ENCODE results near the gene CD248.

The CD248 gene

GRCh38 chr11:66349084-66349386 lies 32.2 kb upstream of the CD248 start:
- H3K27me3 ChIP-seq (ENCODE audit: insufficient read depth, low read length) = peaks cover 9% of the 10 kb centered on the region; the same call in 1 of the 2 replicates
- H3K36me3 ChIP-seq (ENCODE audit: insufficient read depth, low read depth, low read length) = peaks cover 5% of the 10 kb centered on the region; the same call in 1 of the 2 replicates
- no peak overlapping the region for H3K4me3 ChIP-seq (ENCODE audit: low read length)
- H3K9ac ChIP-seq (ENCODE audit: low read depth, low read length) = no peak overlapping the region
- H3K9me3 ChIP-seq (ENCODE audit: insufficient read depth, low read depth, low read length) = no peaks in the 10 kb centered on the region
- peaks cover 4% of the 10 kb centered on the region; the same call in 1 of the 2 replicates for H3K4me1 ChIP-seq (ENCODE audit: insufficient read depth, low read length)
- no peak overlapping the region for H3K27ac ChIP-seq (ENCODE audit: low read length)

DNA sequence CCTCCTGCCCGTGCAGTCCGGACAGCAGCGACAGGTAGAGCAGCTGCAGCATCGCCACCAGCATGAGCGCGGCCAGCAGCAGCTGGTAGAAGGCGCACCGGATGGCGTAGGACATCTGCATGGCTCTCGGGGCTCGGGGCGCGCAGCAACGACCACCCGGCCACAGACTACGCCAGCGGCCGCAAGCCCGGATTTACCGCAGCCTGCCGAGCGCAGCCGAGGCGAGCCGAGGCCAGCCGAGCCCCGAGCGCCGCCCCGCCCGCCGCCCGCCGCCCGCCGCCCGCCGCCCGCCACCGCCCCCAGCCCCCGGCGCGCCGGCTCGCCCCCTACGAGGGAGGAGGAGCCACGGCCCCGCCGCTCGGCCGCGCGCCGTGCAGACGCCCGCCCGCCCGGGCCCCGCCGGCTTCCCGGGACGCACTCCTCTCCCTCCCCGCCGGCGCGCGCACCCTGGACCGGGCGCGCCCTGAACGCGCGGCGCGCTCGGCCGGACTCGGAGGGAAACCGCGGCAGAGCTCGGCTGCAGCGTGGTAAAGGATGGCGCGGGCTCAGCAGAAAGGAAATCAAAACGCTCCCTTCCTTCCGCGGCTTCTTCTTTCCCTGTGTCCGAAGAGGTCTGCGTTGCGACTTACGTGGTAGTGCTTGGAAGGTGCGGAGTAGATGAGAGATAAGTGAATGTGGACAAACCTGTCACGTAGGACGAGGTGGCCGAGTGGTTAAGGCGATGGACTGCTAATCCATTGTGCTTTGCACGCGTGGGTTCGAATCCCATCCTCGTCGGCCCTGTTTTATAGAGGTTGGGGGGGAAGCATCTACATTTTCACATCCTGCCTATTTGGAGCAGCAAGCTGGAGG lies 30.8 kb upstream of the CD248 start, which contains the start of gene B4GAT1:
TSS of gene B4GAT1 (minus strand) at position 205 of the 852 bp plus-strand sequence. CDS start at position 121, 84 bp downstream.
- no peak within 1 kb of the TSS for H3K27ac ChIP-seq (ENCODE audit: low read length)
- peak within 1 kb of the TSS; percentile 97 for H3K4me3 ChIP-seq (ENCODE audit: low read length)
- no peaks in the 10 kb centered on the region for H3K9me3 ChIP-seq (ENCODE audit: insufficient read depth, low read depth, low read length)
- no peaks in the 10 kb centered on the region for H3K36me3 ChIP-seq (ENCODE audit: insufficient read depth, low read depth, low read length)
- H3K9ac ChIP-seq (ENCODE audit: low read depth, low read length) = peak within 1 kb of the TSS; percentile 92
- peaks cover 9% of the 10 kb centered on the region; the same call in 1 of the 2 replicates for H3K27me3 ChIP-seq (ENCODE audit: insufficient read depth, low read length)
- peaks cover 5% of the 10 kb centered on the region; the same call in 1 of the 2 replicates for H3K4me1 ChIP-seq (ENCODE audit: insufficient read depth, low read length)

DNA sequence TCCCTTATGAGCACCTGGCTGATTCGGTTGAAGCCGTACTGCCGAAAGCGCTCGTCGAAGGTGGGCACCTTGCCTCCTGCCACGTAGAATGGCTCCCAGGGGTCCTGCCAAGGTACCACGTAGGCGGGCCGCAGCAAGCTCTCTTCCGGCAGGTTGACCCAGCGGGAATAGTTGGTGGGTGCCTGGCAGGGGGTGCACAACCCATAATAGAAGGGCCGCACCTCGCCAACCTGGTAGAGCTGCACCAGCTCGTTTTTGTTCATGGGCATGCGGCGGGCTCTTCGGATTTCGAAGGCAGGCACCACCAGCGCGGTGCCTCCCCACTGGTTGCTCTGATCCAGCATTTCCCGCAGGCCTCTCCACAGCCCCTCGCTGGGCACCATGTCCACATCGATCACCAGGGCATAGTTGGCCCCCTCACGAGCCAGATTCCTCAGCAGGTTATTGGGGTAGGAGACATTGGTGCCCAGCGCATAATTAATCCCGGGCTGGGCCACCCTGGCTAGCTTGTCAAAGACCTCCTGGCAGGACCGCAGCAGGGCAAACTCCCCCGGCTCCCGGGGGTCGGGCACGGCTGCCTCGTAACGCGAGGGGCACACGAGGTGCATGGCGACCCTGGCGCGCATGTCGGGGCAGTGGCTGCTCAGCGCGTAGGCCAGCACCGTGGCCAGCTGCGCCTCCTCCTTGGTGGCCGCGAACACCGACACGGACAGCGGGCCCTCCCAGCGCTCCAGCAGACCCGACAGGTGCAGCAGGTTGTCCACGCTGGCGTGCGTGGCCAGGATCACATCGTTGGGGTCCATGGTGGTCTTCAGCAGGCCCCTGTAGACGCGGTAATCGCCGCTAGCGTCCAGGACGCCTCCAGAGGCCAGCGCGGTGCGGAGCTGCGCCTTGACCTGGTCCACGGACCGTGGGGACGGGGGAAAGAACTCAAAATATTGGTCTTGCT lies 29.9 kb upstream of the CD248 start:
- peaks cover 5% of the 10 kb centered on the region; the same call in 1 of the 2 replicates for H3K4me1 ChIP-seq (ENCODE audit: insufficient read depth, low read length)
- no peaks in the 10 kb centered on the region for H3K9me3 ChIP-seq (ENCODE audit: insufficient read depth, low read depth, low read length)
- no peak overlapping the region for H3K27ac ChIP-seq (ENCODE audit: low read length)

GRCh38 chr11:66345316-66345649 lies 28.4 kb upstream of the CD248 start:
- Histone ChIP-seq H3K9me3 (ENCODE audit: insufficient read depth, low read depth, low read length) (no peaks in the 10 kb centered on the region), H3K36me3 (ENCODE audit: insufficient read depth, low read depth, low read length) (peaks cover 20% of the 10 kb centered on the region), H3K9ac (ENCODE audit: low read depth, low read length) (peak overlapping the region; percentile 87; the same call in 1 of the 2 replicates), H3K4me3 (ENCODE audit: low read length) (peak overlapping the region; percentile 90), H3K27me3 (ENCODE audit: insufficient read depth, low read length) (peaks cover 9% of the 10 kb centered on the region; the same call in 1 of the 2 replicates), H3K4me1 (ENCODE audit: insufficient read depth, low read length) (peaks cover 5% of the 10 kb centered on the region; the same call in 1 of the 2 replicates), H3K27ac (ENCODE audit: low read length) (no peak overlapping the region)

More for the DNA sequence above, 29.9 kb upstream of the CD248 start:
- Histone ChIP-seq H3K4me3 (ENCODE audit: low read length) (peak overlapping the region; percentile 97), H3K9ac (ENCODE audit: low read depth, low read length) (peak overlapping the region; percentile 92), H3K36me3 (ENCODE audit: insufficient read depth, low read depth, low read length) (peaks cover 5% of the 10 kb centered on the region), H3K27me3 (ENCODE audit: insufficient read depth, low read length) (peaks cover 9% of the 10 kb centered on the region; the same call in 1 of the 2 replicates)

DNA sequence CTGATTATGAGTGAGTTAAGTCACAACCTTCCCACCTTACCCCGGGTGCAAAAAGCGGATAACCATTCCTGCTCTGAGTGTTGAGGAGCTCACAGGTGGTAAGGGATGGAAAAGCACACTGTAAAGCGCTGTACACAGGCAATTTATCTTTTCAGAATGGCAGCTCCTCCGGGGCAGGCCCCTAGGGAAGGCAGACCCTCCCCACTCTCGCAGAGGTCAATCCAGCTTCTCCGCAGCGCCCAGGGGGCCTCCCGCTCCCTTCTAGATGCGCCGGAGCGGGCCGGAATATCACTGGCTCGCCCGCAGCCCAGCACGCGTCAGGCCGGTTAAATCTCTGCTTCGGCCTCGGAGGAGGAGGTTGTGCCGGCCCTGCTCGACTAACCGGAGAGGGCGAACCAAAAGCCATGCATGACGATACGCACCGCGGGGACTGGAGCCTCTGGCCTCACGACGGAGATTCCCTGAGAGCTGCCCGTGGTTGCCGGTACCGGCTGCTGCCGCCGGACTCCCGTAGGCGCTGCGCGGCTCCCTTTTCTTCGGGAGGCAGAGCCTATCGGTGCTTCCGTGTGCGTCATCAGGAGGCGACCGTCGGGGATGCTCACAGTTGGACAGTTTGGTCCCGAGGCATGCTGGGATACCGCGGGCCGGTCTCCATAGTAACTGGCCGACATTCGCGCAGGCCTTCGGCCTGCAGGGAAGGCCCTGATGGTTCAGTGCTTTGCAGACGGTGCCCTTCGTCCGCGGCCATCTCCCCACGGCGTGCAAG lies 27.9 kb upstream of the CD248 start, which contains the start of gene BRMS1:
TSS of gene BRMS1 (minus strand) at position 555 of the 766 bp plus-strand sequence. CDS start 2,870 bp downstream, outside the sequence.
- H3K27ac ChIP-seq (ENCODE audit: low read length) = no peak within 1 kb of the TSS
- no peaks in the 10 kb centered on the region for H3K9me3 ChIP-seq (ENCODE audit: insufficient read depth, low read depth, low read length)
- peak within 1 kb of the TSS; percentile 87 for H3K9ac ChIP-seq (ENCODE audit: low read depth, low read length)
- peak within 1 kb of the TSS; percentile 90 for H3K4me3 ChIP-seq (ENCODE audit: low read length)
- H3K27me3 ChIP-seq (ENCODE audit: insufficient read depth, low read length) = peaks cover 9% of the 10 kb centered on the region; the same call in 1 of the 2 replicates
- peaks cover 26% of the 10 kb centered on the region for H3K36me3 ChIP-seq (ENCODE audit: insufficient read depth, low read depth, low read length)
- peaks cover 5% of the 10 kb centered on the region; the same call in 1 of the 2 replicates for H3K4me1 ChIP-seq (ENCODE audit: insufficient read depth, low read length)

GRCh38 chr11:66343176-66343575 lies 26.3 kb upstream of the CD248 start:
- Histone ChIP-seq H3K9ac (ENCODE audit: low read depth, low read length) (no peak overlapping the region), H3K36me3 (ENCODE audit: insufficient read depth, low read depth, low read length) (peaks cover 32% of the 10 kb centered on the region), H3K4me3 (ENCODE audit: low read length) (no peak overlapping the region), H3K4me1 (ENCODE audit: insufficient read depth, low read length) (peaks cover 5% of the 10 kb centered on the region; the same call in 1 of the 2 replicates), H3K9me3 (ENCODE audit: insufficient read depth, low read depth, low read length) (no peaks in the 10 kb centered on the region), H3K27me3 (ENCODE audit: insufficient read depth, low read length) (peaks cover 9% of the 10 kb centered on the region; the same call in 1 of the 2 replicates), H3K27ac (ENCODE audit: low read length) (no peak overlapping the region)

GRCh38 chr11:66341502-66342126 lies 24.8 kb upstream of the CD248 start:
- Histone ChIP-seq H3K27me3 (ENCODE audit: insufficient read depth, low read length) (peaks cover 3% of the 10 kb centered on the region; the same call in 1 of the 2 replicates), H3K4me1 (ENCODE audit: insufficient read depth, low read length) (peaks cover 5% of the 10 kb centered on the region; the same call in 1 of the 2 replicates), H3K36me3 (ENCODE audit: insufficient read depth, low read depth, low read length) (peaks cover 32% of the 10 kb centered on the region), H3K9ac (ENCODE audit: low read depth, low read length) (no peak overlapping the region), H3K4me3 (ENCODE audit: low read length) (no peak overlapping the region), H3K9me3 (ENCODE audit: insufficient read depth, low read depth, low read length) (no peaks in the 10 kb centered on the region), H3K27ac (ENCODE audit: low read length) (no peak overlapping the region)

DNA sequence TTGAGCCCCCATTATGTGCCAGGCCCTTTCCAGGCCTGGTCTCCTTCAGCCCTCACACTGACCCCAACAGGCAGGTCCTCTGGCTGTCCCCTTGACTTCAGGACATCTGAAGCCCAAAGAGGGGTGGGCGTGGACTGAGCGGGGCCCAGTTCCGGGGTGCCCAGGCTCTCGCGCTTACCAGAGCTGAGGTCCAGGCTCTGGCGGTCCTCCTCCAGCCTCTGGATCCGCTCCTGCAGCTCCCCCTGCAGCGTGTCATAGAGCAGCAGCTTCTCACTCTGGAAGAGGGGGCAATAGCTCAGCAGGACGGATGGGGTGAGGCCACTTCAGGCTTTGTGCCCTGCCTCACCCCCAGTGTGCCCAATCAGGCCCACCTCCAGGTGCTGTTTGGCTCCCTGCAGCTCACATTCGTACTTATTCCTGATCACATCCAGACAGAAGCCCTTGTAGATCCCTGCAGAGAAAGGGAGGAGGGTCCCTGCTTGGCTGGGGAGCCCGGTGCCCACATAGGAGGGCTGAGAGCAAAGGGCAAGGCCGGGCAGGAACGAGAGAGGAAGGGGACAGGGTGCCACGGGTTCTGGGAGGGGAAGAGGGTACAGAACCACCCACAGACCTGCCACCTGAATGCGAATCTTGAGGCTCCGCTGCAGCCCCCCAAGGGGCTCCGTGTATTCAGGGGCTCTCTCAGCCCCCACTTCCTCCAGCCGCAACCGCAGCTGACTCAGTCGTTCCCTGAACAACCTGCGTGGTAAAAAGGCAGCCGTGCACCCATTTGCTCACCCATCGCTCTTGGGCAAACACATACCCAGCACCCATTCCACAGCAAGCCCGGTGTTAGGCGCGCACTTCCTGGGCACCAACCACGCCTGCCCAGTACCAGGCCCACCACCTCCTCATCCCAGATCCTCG lies 24.0 kb upstream of the CD248 start:
- Histone ChIP-seq H3K9ac (ENCODE audit: low read depth, low read length) (no peak overlapping the region), H3K4me1 (ENCODE audit: insufficient read depth, low read length) (peaks cover 5% of the 10 kb centered on the region; the same call in 1 of the 2 replicates), H3K4me3 (ENCODE audit: low read length) (no peak overlapping the region), H3K27me3 (ENCODE audit: insufficient read depth, low read length) (peaks cover 3% of the 10 kb centered on the region; the same call in 1 of the 2 replicates), H3K27ac (ENCODE audit: low read length) (no peak overlapping the region), H3K9me3 (ENCODE audit: insufficient read depth, low read depth, low read length) (no peaks in the 10 kb centered on the region), H3K36me3 (ENCODE audit: insufficient read depth, low read depth, low read length) (peaks cover 32% of the 10 kb centered on the region)

- peaks cover 32% of the 10 kb centered on the region for H3K36me3 ChIP-seq (ENCODE audit: insufficient read depth, low read depth, low read length)
These were observed 23.0 kb upstream of the CD248 start for GRCh38 chr11:66339686-66340483.

More at GRCh38 chr11:66339686-66340483, 23.0 kb upstream of the CD248 start:
- H3K27ac ChIP-seq (ENCODE audit: low read length) = no peak overlapping the region
- H3K9ac ChIP-seq (ENCODE audit: low read depth, low read length) = no peak overlapping the region
- H3K9me3 ChIP-seq (ENCODE audit: insufficient read depth, low read depth, low read length) = no peaks in the 10 kb centered on the region
- no peak overlapping the region for H3K4me3 ChIP-seq (ENCODE audit: low read length)
- H3K27me3 ChIP-seq (ENCODE audit: insufficient read depth, low read length) = peaks cover 12% of the 10 kb centered on the region
- peaks cover 8% of the 10 kb centered on the region; the same call in 1 of the 2 replicates for H3K4me1 ChIP-seq (ENCODE audit: insufficient read depth, low read length)
